OCI-LY7 (cell line): Measurements from ENCODE around the gene UQCRQ. TPM values are rescaled to one million over a fixed set of nuclear protein-coding genes. Genes with fewer than 3 reads are reported as not detected.

Source experiments
- BruUV-seq: library from RNA; stranded (reverse); fragments of 400-500 nt; replicated peaks from 2 replicates; lab custom pipeline; 2021; lab: Mats Ljungman, UMichigan
- CTCF ChIA-PET: fragments of 300-600 bp; sonication (Branson Sonifier 250); formaldehyde crosslinking; loops from one replicate; lab custom pipeline; 2022; ENCODE audit warnings: antibody characterized with exemption; ENCODE audit not compliant: unreplicated experiment; lab: Charles Lee
- POLR2A ChIA-PET: fragments of 300-600 bp; sonication (Branson Sonifier 250); formaldehyde crosslinking; loops from one replicate; lab custom pipeline; 2022; ENCODE audit warnings: antibody characterized with exemption; lab: Charles Lee
- DNase-seq: peaks from one replicate; pipeline ENCODE4 v3.0.0-alpha.2; 2015; ENCODE audit warnings: low spot score
- H2AFZ ChIP-seq: fragments of 200-600 bp; sonication (generic), shearing (Covaris generic); 2 replicates; pipeline ENCODE4 v1.6.1; 2014; ENCODE audit warnings: mild to moderate bottlenecking, antibody characterized with exemption, low read length, moderate library complexity
- H3K27ac ChIP-seq: fragments of 200-600 bp; sonication (generic); 2 replicates; pipeline ENCODE4 v1.5.1; 2014; ENCODE audit warnings: mixed run types, low read depth, mild to moderate bottlenecking, moderate library complexity, low read length, inconsistent platforms; ENCODE audit not compliant: poor library complexity, severe bottlenecking
- H3K36me3 ChIP-seq: fragments of 200-600 bp; sonication (generic); 2 replicates; pipeline ENCODE4 v1.6.1; 2014; ENCODE audit warnings: mild to moderate bottlenecking, antibody characterized with exemption, low read length, moderate library complexity, mixed read lengths; ENCODE audit not compliant: insufficient read depth
- H3K4me1 ChIP-seq: fragments of 200-600 bp; sonication (generic); 2 replicates; pipeline ENCODE4 v1.5.1; 2014; ENCODE audit warnings: mild to moderate bottlenecking, low read length; ENCODE audit not compliant: insufficient read depth, poor library complexity, severe bottlenecking
- H3K4me2 ChIP-seq: fragments of 200-600 bp; sonication (generic); 2 replicates; pipeline ENCODE4 v1.6.1; 2014; ENCODE audit warnings: mild to moderate bottlenecking, low read length
- H3K4me3 ChIP-seq: fragments of 200-600 bp; sonication (generic); 2 replicates; pipeline ENCODE4 v1.5.1; 2014; ENCODE audit warnings: mild to moderate bottlenecking, low read depth, low read length; ENCODE audit not compliant: poor library complexity, severe bottlenecking
- H3K79me2 ChIP-seq: fragments of 200-600 bp; sonication (generic); 2 replicates; pipeline ENCODE4 v1.6.1; 2016; ENCODE audit warnings: low read depth, mild to moderate bottlenecking, low read length, moderate library complexity, mixed read lengths; ENCODE audit not compliant: insufficient read depth
- H3K9me2 ChIP-seq: fragments of 200-600 bp; sonication (generic); 2 replicates; pipeline ENCODE4 v1.6.1; 2016; ENCODE audit warnings: mild to moderate bottlenecking, low read length, mixed read lengths; ENCODE audit not compliant: insufficient read depth
- H3K9me3 ChIP-seq: fragments of 200-600 bp; sonication (generic); 2 replicates; pipeline ENCODE4 v1.6.1; 2014; ENCODE audit warnings: mild to moderate bottlenecking, mixed run types, low read length, mixed read lengths
- H4K20me1 ChIP-seq: fragments of 200-600 bp; sonication (generic); 2 replicates; pipeline ENCODE4 v1.6.1; 2014; ENCODE audit warnings: mild to moderate bottlenecking, antibody characterized with exemption, low read length, moderate library complexity, mixed read lengths; ENCODE audit not compliant: insufficient read depth
- EZH2phosphoT487 ChIP-seq: fragments of 200-600 bp; sonication (generic); IDR thresholded peaks from 2 replicates; pipeline ENCODE4 v1.6.1; 2018; ENCODE audit warnings: low read depth, borderline replicate concordance, mild to moderate bottlenecking, mixed run types, antibody characterized with exemption, low read length, moderate library complexity, mixed read lengths
- intact Hi-C: fragments of 100-400 bp; cut with micrococcal nuclease; formaldehyde crosslinking; loops from one replicate; pipeline ENCODE4 v1.10.0; 2022; ENCODE audit not compliant: unreplicated experiment
- total RNA-seq, 2 experiments: library from RNA; depleted of rRNA in 1 of 2; stranded (reverse); fragments of >200 nt in 1 of 2; shearing (Covaris generic) in 1 of 2; gene quantifications; 2 replicates each; pipeline ENCODE4 v1.2.3, GENCODE V29; 2014 to 2022
- TF ChIP-seq, protein P1 (sequence below): fragments of 200-600 bp; sonication (generic); conservative IDR thresholded peaks from 2 replicates; pipeline ENCODE4 v1.5.1; 2014; ENCODE audit warnings: mild to moderate bottlenecking, antibody characterized with exemption, low read length, moderate library complexity, mixed read lengths

UQCRQ gene
- total RNA-seq, 2 experiments from 2014 or later, result 140 to 310 TPM

DNA sequence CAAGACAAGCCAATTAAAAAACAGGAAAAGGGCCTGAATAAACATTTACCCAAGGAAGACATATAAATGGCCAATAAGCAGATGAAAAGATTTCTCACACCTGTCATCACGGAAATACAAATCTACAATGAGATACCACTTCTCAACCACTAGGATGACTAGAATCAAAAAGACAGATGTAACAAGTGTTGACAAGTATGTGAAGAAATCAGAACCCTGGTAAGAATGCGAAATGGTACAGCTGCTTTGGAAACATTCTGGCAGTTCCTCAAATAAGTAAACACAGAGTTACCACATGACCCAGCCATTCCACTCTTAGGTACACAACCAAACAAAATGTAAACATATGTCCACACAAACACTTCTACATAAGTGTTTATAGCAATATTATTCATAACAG is 39.5 kb downstream of the UQCRQ start:
- H3K79me2 ChIP-seq, result no peaks in the 10 kb centered on the region
- CTCF ChIA-PET, result no interaction called here
- H3K4me3 ChIP-seq, result no peak overlapping the region
- no TSS peak for BruUV-seq
- TF ChIP-seq, protein P1, sequence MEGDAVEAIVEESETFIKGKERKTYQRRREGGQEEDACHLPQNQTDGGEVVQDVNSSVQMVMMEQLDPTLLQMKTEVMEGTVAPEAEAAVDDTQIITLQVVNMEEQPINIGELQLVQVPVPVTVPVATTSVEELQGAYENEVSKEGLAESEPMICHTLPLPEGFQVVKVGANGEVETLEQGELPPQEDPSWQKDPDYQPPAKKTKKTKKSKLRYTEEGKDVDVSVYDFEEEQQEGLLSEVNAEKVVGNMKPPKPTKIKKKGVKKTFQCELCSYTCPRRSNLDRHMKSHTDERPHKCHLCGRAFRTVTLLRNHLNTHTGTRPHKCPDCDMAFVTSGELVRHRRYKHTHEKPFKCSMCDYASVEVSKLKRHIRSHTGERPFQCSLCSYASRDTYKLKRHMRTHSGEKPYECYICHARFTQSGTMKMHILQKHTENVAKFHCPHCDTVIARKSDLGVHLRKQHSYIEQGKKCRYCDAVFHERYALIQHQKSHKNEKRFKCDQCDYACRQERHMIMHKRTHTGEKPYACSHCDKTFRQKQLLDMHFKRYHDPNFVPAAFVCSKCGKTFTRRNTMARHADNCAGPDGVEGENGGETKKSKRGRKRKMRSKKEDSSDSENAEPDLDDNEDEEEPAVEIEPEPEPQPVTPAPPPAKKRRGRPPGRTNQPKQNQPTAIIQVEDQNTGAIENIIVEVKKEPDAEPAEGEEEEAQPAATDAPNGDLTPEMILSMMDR, result peak; percentile 31; the same call in 1 of the 2 replicates
- TF ChIP-seq EZH2phosphoT487, result no peak
- no peaks in the 10 kb centered on the region for H3K9me3 ChIP-seq
- H3K4me2 ChIP-seq, result no peak overlapping the region
- no peak overlapping the region for H3K27ac ChIP-seq
- no peaks in the 10 kb centered on the region for H4K20me1 ChIP-seq
- no peaks in the 10 kb centered on the region for H3K9me2 ChIP-seq
- POLR2A ChIA-PET, result interaction anchor here (0.6 to 2.8 kb wide), 3 partner anchors 11 to 29 kb away, joined by 3 to 11 read pairs (median 7); no protein-coding TSS in a partner anchor
- intact Hi-C loops, result no loop called here
- no peak overlapping the region for H2AFZ ChIP-seq
- H3K4me1 ChIP-seq, result peaks cover 31% of the 10 kb centered on the region
- peaks cover 56% of the 10 kb centered on the region for H3K36me3 ChIP-seq
- DNase-seq, result peak; percentile 15

DNA sequence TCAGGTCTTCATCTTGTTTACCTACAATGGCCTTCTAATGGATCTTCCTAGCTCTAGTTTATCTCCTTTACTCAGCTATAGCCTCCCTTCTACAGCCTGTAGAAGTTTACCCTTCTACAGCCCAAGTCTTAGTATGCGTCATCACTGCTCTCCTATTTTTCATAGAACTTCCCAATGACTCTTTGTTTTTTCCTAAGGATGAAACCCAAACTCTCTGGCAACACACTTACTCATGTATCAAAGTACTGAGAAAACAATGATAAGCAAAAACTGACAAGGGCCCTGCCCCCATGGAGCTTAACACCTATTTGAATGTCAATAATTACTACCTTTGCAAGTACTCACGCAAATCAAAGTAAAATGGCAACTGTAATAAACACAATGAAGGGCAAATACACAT is 40.7 kb downstream of the UQCRQ start:
- no peaks in the 10 kb centered on the region for H3K9me3 ChIP-seq
- ChIA-PET CTCF (no interaction called here), POLR2A (interaction anchor here (0.6 to 1.2 kb wide), 2 partner anchors 47 to 161 kb away, joined by 4 to 5 read pairs; no protein-coding TSS in a partner anchor)
- TF ChIP-seq, protein P1, result no peak
- TF ChIP-seq EZH2phosphoT487, result no peak
- BruUV-seq, result no TSS peak
- no peak overlapping the region for H3K27ac ChIP-seq
- DNase-seq, result no peak
- H3K4me3 ChIP-seq, result no peak overlapping the region
- no peak overlapping the region for H2AFZ ChIP-seq
- no peaks in the 10 kb centered on the region for H4K20me1 ChIP-seq
- H3K79me2 ChIP-seq, result no peaks in the 10 kb centered on the region
- H3K4me2 ChIP-seq, result no peak overlapping the region
- peaks cover 59% of the 10 kb centered on the region for H3K36me3 ChIP-seq
- peaks cover 18% of the 10 kb centered on the region for H3K4me1 ChIP-seq
- H3K9me2 ChIP-seq, result no peaks in the 10 kb centered on the region
- intact Hi-C loops, result no loop called here

DNA sequence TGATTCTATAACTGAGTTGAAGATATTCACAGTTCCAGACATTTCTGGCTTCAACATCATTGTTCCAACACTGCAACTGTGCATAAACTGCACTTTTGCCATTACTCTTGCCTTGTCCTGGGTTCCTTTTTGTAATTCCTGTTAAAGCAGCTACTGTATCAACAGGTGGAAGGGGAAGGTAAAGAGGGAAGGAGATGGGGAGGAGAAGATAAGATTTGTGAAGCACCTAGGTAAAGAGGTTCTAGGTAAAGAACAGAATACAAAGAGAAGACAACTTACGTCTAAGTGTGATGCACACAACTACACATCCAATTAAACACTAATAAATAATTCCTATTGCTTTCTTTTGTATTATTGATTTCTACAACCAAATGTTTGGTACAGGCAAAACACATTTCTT is 43.3 kb downstream of the UQCRQ start:
- Histone ChIP-seq H3K9me2 (no peaks in the 10 kb centered on the region), H3K4me1 (peaks cover 14% of the 10 kb centered on the region), H3K27ac (no peak overlapping the region), H3K4me2 (no peak overlapping the region), H3K79me2 (no peaks in the 10 kb centered on the region), H2AFZ (no peak overlapping the region), H3K9me3 (no peaks in the 10 kb centered on the region), H3K36me3 (peaks cover 56% of the 10 kb centered on the region), H3K4me3 (no peak overlapping the region), H4K20me1 (no peaks in the 10 kb centered on the region)
- BruUV-seq, result no TSS peak
- intact Hi-C loops, result no loop called here
- DNase-seq, result no peak
- no peak for TF ChIP-seq EZH2phosphoT487
- TF ChIP-seq, protein P1, result no peak
- POLR2A ChIA-PET, result no interaction called here
- CTCF ChIA-PET, result no interaction called here
